OCI-LY3 (cell line): ENCODE data around the gene CTCFL.

Experiments used
- H2AFZ ChIP-seq: fragments of 200-600, 300-600 bp; shearing (Covaris generic); 2 replicates; pipeline ENCODE4 v1.6.0; 2014; ENCODE audit warnings: antibody characterized with exemption, low read depth, low read length
- H3K27ac ChIP-seq: fragments of 200-600, 300-600 bp; sonication (generic); 2 replicates; pipeline ENCODE4 v1.5.1; 2014; ENCODE audit warnings: mild to moderate bottlenecking, low read length, moderate library complexity, mixed read lengths
- H3K27me3 ChIP-seq: fragments of 200-600, 300-600 bp; sonication (generic); 2 replicates; pipeline ENCODE4 v1.6.1; 2014; ENCODE audit warnings: low read depth, low read length, mixed read lengths
- H3K36me3 ChIP-seq: fragments of 200-600, 300-600 bp; sonication (generic); replicated peaks from 2 replicates; pipeline ENCODE3; 2014; ENCODE audit warnings: low read depth, low read length, mixed read lengths
- H3K4me1 ChIP-seq: fragments of 300-600, 200-600 bp; sonication (generic); 2 replicates; pipeline ENCODE4 v1.6.1; 2014; ENCODE audit warnings: low read length, mixed read lengths
- H3K4me2 ChIP-seq: fragments of 200-600, 300-600 bp; sonication (generic); 2 replicates; pipeline ENCODE4 v1.6.1; 2014; ENCODE audit warnings: low read length, mixed read lengths
- H3K4me3 ChIP-seq: fragments of 300-600, 200-600 bp; sonication (generic); 2 replicates; pipeline ENCODE4 v1.5.1; 2014; ENCODE audit warnings: antibody characterized with exemption, mild to moderate bottlenecking, low read length, moderate library complexity
- H3K79me2 ChIP-seq: fragments of 300-600, 200-600 bp; shearing (Covaris generic); 2 replicates; pipeline ENCODE4 v1.6.1; 2014; ENCODE audit warnings: mild to moderate bottlenecking, low read length, mixed read lengths
- H3K9ac ChIP-seq: fragments of 300-600, 200-600 bp; shearing (Covaris generic); 2 replicates; pipeline ENCODE4 v1.6.0; 2014; ENCODE audit warnings: mild to moderate bottlenecking, low read length, moderate library complexity
- H3K9me3 ChIP-seq: fragments of 200-600, 300-600 bp; shearing (Covaris generic); 2 replicates; pipeline ENCODE4 v1.6.1; 2014; ENCODE audit warnings: low read length, mixed read lengths; ENCODE audit not compliant: insufficient read depth
- H4K20me1 ChIP-seq: fragments of 200-600, 300-600 bp; sonication (generic); 2 replicates; pipeline ENCODE4 v1.6.1; 2016; ENCODE audit warnings: low read length, mixed read lengths; ENCODE audit not compliant: insufficient read depth
- EZH2phosphoT487 ChIP-seq: fragments of 200-600 bp; shearing (Covaris generic); IDR thresholded peaks from 2 replicates; pipeline ENCODE4 v1.6.1; 2018; ENCODE audit warnings: antibody characterized with exemption, mixed run types, low read depth
- TF ChIP-seq, protein P1 (sequence below): fragments of 200-600, 300-600 bp; sonication (generic); IDR thresholded peaks from 2 replicates; pipeline ENCODE4 v1.5.1; 2014; ENCODE audit warnings: antibody characterized with exemption, low read length, low read depth

CTCFL gene

DNA sequence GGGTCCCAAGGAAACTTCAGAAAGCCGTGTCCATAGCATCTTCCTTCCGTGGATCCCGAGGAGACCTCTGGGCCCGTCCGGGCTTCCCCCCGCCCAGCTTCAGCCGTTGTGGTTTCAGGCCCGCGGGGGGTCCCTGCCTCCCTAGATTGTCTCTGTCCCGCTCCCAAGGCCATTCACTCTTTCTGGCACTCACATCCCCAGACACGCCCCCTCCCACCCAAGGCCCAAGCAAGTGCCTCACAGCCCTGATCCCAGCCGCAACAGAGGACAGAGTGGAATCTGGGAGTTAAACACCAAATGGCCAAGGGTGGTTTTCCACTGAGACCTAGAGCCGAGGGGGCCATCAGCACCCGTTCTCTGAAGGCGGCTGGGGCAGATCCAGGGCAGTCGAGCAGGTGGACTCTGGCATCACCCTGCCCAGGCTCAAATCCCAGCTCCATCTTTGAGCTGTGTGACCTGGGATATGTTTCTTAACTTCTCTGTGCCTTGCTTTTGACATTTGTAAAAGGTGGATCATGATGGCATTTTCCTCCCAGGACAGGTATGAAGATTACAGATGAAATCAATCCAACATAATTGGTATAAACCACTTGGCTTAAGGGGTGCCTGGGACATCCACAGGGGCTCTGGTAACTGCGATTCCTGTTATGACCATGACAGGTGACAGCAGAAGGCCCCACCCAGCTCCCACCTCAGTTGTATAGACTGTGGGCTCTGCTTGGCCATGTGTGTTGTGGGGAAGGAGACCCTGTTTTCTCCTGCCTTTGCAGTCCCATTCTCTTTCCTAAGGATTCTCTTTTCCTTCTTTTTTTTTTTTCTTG, 48.1 kb downstream of the CTCFL start:
- H3K4me2 ChIP-seq = peak overlapping the region; percentile 29
- peaks cover 6% of the 10 kb centered on the region; the same call in 1 of the 2 replicates for H3K9me3 ChIP-seq
- peaks cover 7% of the 10 kb centered on the region for H3K36me3 ChIP-seq
- no peak overlapping the region for H3K4me3 ChIP-seq
- no peaks in the 10 kb centered on the region for H4K20me1 ChIP-seq
- H3K27ac ChIP-seq = no peak overlapping the region
- no peak for TF ChIP-seq EZH2phosphoT487
- TF ChIP-seq, protein P1, sequence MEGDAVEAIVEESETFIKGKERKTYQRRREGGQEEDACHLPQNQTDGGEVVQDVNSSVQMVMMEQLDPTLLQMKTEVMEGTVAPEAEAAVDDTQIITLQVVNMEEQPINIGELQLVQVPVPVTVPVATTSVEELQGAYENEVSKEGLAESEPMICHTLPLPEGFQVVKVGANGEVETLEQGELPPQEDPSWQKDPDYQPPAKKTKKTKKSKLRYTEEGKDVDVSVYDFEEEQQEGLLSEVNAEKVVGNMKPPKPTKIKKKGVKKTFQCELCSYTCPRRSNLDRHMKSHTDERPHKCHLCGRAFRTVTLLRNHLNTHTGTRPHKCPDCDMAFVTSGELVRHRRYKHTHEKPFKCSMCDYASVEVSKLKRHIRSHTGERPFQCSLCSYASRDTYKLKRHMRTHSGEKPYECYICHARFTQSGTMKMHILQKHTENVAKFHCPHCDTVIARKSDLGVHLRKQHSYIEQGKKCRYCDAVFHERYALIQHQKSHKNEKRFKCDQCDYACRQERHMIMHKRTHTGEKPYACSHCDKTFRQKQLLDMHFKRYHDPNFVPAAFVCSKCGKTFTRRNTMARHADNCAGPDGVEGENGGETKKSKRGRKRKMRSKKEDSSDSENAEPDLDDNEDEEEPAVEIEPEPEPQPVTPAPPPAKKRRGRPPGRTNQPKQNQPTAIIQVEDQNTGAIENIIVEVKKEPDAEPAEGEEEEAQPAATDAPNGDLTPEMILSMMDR = no peak
- no peaks in the 10 kb centered on the region for H3K79me2 ChIP-seq
- H2AFZ ChIP-seq = no peak overlapping the region
- H3K9ac ChIP-seq = peak overlapping the region; percentile 4; the same call in 1 of the 2 replicates
- H3K4me1 ChIP-seq = peaks cover 87% of the 10 kb centered on the region
- H3K27me3 ChIP-seq = peaks cover 32% of the 10 kb centered on the region

DNA sequence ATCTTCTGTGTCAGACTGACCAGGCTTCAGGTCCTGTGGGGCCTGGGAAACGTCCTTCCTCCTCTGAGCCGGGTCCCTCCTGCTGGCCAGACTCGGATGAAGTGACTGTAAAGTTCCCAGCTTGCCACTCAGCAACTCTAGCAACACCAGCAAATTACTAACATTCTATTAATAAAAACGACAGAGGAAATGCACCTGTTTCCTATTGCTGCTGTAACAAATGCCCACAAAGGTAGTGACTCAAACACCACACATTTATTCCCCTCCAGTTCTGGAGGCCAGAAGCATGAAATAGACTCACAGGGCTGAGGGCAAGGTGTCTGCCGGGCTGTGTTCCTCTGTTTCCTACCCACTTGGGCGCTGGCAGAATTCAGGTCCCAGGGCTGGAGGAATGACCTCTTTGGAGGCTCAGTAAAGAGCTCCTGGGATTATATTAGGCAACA, 48.8 kb downstream of the CTCFL start:
- Histone ChIP-seq H3K4me1 (peaks cover 79% of the 10 kb centered on the region), H3K4me3 (no peak overlapping the region), H3K9ac (peak overlapping the region; percentile 4; the same call in 1 of the 2 replicates), H2AFZ (no peak overlapping the region), H3K4me2 (peak overlapping the region; percentile 29), H3K27ac (peak overlapping the region; percentile 6; the same call in 1 of the 2 replicates), H3K36me3 (peaks cover 7% of the 10 kb centered on the region), H3K27me3 (peaks cover 40% of the 10 kb centered on the region), H3K9me3 (peaks cover 6% of the 10 kb centered on the region; the same call in 1 of the 2 replicates), H3K79me2 (no peaks in the 10 kb centered on the region), H4K20me1 (no peaks in the 10 kb centered on the region)
- TF ChIP-seq EZH2phosphoT487 = no peak
- TF ChIP-seq, protein P1 = no peak

DNA sequence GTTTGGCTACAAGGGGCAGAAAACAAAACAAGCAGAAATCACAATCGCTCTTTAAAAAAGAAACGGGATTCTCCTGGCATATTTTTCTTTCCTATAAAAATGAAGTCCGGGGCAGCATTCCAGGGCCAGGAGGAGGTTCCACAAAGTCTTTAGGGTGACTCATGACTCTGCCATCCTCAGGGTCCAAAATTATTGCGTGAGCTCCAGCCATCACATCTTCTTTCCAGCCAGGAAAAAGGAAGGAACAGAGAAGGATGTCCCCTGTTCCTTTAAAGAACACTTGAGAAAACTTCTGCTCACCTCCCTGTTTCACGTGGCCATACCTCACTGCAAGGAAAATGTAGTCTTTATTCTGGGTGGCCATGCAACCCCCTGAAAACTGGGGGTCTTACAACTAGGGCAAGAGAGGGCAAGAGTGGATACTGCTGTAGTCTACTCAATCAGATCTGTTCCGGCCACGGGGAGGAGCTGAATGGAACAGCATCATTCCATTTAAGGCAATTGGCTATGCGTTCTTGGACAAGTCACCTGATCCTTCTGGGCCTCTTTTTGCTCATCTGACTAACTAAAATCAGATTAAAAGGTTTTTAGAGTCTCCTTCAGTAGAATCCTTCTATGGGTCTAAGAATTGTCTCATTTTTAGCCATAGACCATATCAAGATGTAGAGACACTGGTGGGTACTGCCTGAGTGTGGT, 49.4 kb downstream of the CTCFL start:
- peaks cover 7% of the 10 kb centered on the region for H3K36me3 ChIP-seq
- peaks cover 74% of the 10 kb centered on the region for H3K4me1 ChIP-seq
- no peaks in the 10 kb centered on the region for H4K20me1 ChIP-seq
- peaks cover 6% of the 10 kb centered on the region; the same call in 1 of the 2 replicates for H3K9me3 ChIP-seq
- no peak overlapping the region for H3K4me3 ChIP-seq
- peak overlapping the region; percentile 4; the same call in 1 of the 2 replicates for H3K9ac ChIP-seq
- H3K4me2 ChIP-seq = peak overlapping the region; percentile 29
- H3K27me3 ChIP-seq = peaks cover 46% of the 10 kb centered on the region
- H3K79me2 ChIP-seq = no peaks in the 10 kb centered on the region
- no peak overlapping the region for H2AFZ ChIP-seq
- H3K27ac ChIP-seq = peak overlapping the region; percentile 6; the same call in 1 of the 2 replicates
- TF ChIP-seq, protein P1 = no peak
- no peak for TF ChIP-seq EZH2phosphoT487

DNA sequence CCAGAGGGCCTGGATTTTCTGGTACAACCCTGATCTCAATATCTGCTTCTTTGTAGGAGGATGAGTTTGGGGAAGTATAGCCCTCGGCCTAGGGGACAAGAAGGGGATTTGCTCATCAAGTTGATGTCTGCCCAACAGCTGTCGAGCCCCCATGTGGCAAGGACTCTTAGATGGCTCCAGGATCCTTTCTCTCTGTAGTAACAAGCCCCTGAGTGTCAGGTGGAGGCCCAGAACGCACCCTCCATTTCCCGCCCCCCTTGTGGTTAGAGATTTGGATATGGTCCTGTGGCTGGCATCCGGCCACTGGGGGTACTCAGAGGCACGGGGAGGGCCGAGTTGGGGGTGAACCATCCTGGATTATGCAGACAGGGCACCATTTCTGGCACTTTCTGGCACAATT, 50.1 kb downstream of the CTCFL start:
- peaks cover 53% of the 10 kb centered on the region for H3K27me3 ChIP-seq
- no peak overlapping the region for H3K27ac ChIP-seq
- H3K36me3 ChIP-seq = peaks cover 7% of the 10 kb centered on the region
- H4K20me1 ChIP-seq = no peaks in the 10 kb centered on the region
- peak overlapping the region; percentile 3; the same call in 1 of the 2 replicates for H3K9ac ChIP-seq
- no peaks in the 10 kb centered on the region for H3K79me2 ChIP-seq
- peaks cover 72% of the 10 kb centered on the region for H3K4me1 ChIP-seq
- no peak for TF ChIP-seq EZH2phosphoT487
- TF ChIP-seq, protein P1 = 0 out of 2 replicates have a peak, but pooled peaks have one; percentile 8
- no peak overlapping the region for H3K4me3 ChIP-seq
- peak overlapping the region; percentile 26 for H3K4me2 ChIP-seq
- H2AFZ ChIP-seq = peak overlapping the region; percentile 19; the same call in 1 of the 2 replicates
- peaks cover 6% of the 10 kb centered on the region; the same call in 1 of the 2 replicates for H3K9me3 ChIP-seq
